NT2/D1 (cell line): ENCODE results near the gene CRISPLD2.

ENCODE experiments used
- YY1 ChIP-seq: IDR thresholded peaks from 2 replicates; pipeline ENCODE4 v1.6.1; 2011; ENCODE audit not compliant: insufficient read length, insufficient read depth
- ZNF274 ChIP-seq: IDR thresholded peaks from 2 replicates; pipeline ENCODE4 v1.6.1; 2011; ENCODE audit warnings: mild to moderate bottlenecking, low read depth, low read length

DNA sequence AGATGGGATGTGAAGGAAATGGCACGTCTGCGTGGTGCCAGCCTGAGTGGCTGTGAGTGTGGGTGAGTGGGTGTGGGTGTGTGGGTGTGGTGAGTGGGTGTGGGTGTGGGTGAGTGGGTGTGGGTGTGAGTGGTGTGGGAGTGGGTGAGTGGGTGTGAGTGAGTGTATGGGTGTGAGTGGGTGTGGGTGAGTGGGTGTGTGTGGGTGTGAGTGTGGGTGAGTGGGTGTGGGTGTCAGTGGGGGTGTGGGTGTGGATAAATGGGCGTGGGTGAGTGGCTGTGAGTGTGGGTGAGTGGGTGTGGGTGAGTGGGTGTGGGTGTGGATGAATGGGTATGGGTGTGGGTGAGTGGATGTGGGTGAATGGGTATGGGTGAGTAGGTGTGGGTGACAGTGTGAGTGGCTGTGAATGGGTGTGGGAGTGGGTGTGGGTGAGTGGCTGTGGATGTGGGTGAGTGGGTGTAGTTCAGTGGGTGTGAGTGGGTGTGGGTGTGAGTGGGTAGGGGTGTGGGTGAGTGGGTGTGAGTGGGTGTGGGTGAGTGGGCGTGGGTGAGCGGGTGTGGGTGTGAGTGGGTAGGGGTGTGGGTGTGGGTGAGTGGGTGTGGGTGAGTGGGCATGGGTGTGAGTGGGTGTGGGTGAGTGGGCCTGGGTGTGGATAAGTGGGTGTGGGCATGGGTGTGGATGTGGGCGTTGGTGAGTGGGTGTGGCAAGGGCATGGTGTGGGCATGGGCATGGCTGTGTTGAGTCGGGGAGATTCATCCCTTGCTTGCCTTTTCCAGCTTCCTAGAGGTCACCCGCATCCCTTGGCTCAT, 110.7 kb downstream of the CRISPLD2 start:
- no peak for TF ChIP-seq ZNF274
- no peak for TF ChIP-seq YY1
